ENCODE results near the gene RACGAP1.

- TF ChIP-seq, protein P1, sequence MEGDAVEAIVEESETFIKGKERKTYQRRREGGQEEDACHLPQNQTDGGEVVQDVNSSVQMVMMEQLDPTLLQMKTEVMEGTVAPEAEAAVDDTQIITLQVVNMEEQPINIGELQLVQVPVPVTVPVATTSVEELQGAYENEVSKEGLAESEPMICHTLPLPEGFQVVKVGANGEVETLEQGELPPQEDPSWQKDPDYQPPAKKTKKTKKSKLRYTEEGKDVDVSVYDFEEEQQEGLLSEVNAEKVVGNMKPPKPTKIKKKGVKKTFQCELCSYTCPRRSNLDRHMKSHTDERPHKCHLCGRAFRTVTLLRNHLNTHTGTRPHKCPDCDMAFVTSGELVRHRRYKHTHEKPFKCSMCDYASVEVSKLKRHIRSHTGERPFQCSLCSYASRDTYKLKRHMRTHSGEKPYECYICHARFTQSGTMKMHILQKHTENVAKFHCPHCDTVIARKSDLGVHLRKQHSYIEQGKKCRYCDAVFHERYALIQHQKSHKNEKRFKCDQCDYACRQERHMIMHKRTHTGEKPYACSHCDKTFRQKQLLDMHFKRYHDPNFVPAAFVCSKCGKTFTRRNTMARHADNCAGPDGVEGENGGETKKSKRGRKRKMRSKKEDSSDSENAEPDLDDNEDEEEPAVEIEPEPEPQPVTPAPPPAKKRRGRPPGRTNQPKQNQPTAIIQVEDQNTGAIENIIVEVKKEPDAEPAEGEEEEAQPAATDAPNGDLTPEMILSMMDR (IDR thresholded peaks at IDR 0.05) = no peak
- no peak for TF ChIP-seq POLR2A (IDR thresholded peaks at IDR 0.05)
Measured at GRCh38 chr12:50062728-50063460, 37.6 kb upstream of the RACGAP1 start.

Measured in testis (tissue), 2 donors.